Liver (tissue), 9 donors: ENCODE measurements around the gene SEPTIN7. TPM values are rescaled to one million over a fixed set of nuclear protein-coding genes. Genes with fewer than 3 reads are reported as not detected.
"Not testable (repeated sequence)": the region's sequence is repeated elsewhere in the genome, so short reads cannot be mapped to it uniquely, and the experiment has no call there.

Experiments used
- DNase-seq: peaks from one replicate; pipeline ENCODE4 v3.0.0-alpha.2; 2017; ENCODE audit warnings: low spot score
- H3K27ac ChIP-seq, 2 donors: one replicate each; pipeline ENCODE4 v1.7.0; 2013; ENCODE audit warnings: inconsistent platforms in 2 of 2, low read length in 2 of 2, control low read depth in 1 of 2, low read depth in 1 of 2, mild to moderate bottlenecking in 1 of 2
- H3K27me3 ChIP-seq, 4 donors: one replicate each; pipeline versions ENCODE4 v1.6.1 to v1.7.0; 2013; ENCODE audit warnings: low read length in 3 of 4, inconsistent platforms in 1 of 4, mild to moderate bottlenecking in 1 of 4, moderate library complexity in 1 of 4; ENCODE audit not compliant: control insufficient read depth in 4 of 4, insufficient read depth in 4 of 4
- H3K36me3 ChIP-seq, 4 donors: one replicate each; pipeline versions ENCODE4 v1.6.1 to v1.7.0; 2013; ENCODE audit warnings: low read length in 3 of 4, mild to moderate bottlenecking in 3 of 4, low read depth in 1 of 4, moderate library complexity in 1 of 4; ENCODE audit not compliant: control insufficient read depth in 4 of 4, insufficient read depth in 3 of 4
- H3K4me1 ChIP-seq, 4 donors: one replicate each; pipeline versions ENCODE4 v1.6.1 to v1.7.0; 2013; ENCODE audit warnings: low read length in 3 of 4, mild to moderate bottlenecking in 3 of 4, moderate library complexity in 1 of 4; ENCODE audit not compliant: control insufficient read depth in 4 of 4, insufficient read depth in 4 of 4
- H3K4me3 ChIP-seq, 3 donors: one replicate each; pipeline versions ENCODE4 v1.6.1 to v1.7.0; 2013; ENCODE audit warnings: low read length in 3 of 3, control low read depth in 1 of 3, low read depth in 1 of 3, mild to moderate bottlenecking in 1 of 3
- H3K9ac ChIP-seq, 2 donors: one replicate each; pipeline ENCODE4 v1.7.0; 2013; ENCODE audit warnings: low read length in 2 of 2, mild to moderate bottlenecking in 2 of 2, moderate library complexity in 2 of 2, control low read depth in 1 of 2, low read depth in 1 of 2
- H3K9me3 ChIP-seq, 4 donors: one replicate each; pipeline versions ENCODE4 v1.6.1 to v1.7.0; 2013; ENCODE audit warnings: low read length in 3 of 4; ENCODE audit not compliant: control insufficient read depth in 4 of 4
- ATF3 ChIP-seq: IDR thresholded peaks from 2 replicates; pipeline ENCODE4 v1.6.1; 2016; ENCODE audit warnings: antibody characterized with exemption
- CTCF ChIP-seq: fragments of 150-350 bp; IDR thresholded peaks from 2 replicates; pipeline ENCODE4 v1.5.1; 2017; ENCODE audit warnings: improper control_type of control experiment, low read depth, low read length; ENCODE audit not compliant: missing input control
- EGR1 ChIP-seq, 2 donors: IDR thresholded peaks; 2 replicates each; pipeline ENCODE4 v1.6.1; 2016 to 2018; ENCODE audit warnings: antibody characterized with exemption in 2 of 2, low read depth in 2 of 2
- FOXA1 ChIP-seq: IDR thresholded peaks from 2 replicates; pipeline ENCODE4 v1.6.1; 2016; ENCODE audit warnings: antibody characterized with exemption
- FOXA2 ChIP-seq: IDR thresholded peaks from 2 replicates; pipeline ENCODE4 v1.6.1; 2016; ENCODE audit warnings: antibody characterized with exemption
- GABPA ChIP-seq, 2 donors: IDR thresholded peaks in 1 of 2; conservative IDR thresholded peaks in 1 of 2; 2 replicates each; pipeline ENCODE4 v1.6.1; 2016; ENCODE audit warnings: antibody characterized with exemption in 2 of 2, mild to moderate bottlenecking in 1 of 2, moderate library complexity in 1 of 2
- HNF4A ChIP-seq, 2 donors: conservative IDR thresholded peaks; 2 replicates each; pipeline ENCODE4 v1.6.1; 2016; ENCODE audit warnings: antibody characterized with exemption in 2 of 2, mild to moderate bottlenecking in 2 of 2
- HNF4G ChIP-seq: IDR thresholded peaks from 2 replicates; pipeline ENCODE4 v1.6.1; 2016; ENCODE audit warnings: antibody characterized with exemption
- JUND ChIP-seq, 2 donors: IDR thresholded peaks; 2 replicates each; pipeline ENCODE4 v1.6.1; 2016; ENCODE audit warnings: antibody characterized with exemption in 2 of 2
- MAX ChIP-seq: IDR thresholded peaks from 2 replicates; pipeline ENCODE4 v1.6.1; 2016; ENCODE audit warnings: antibody characterized with exemption
- NR2F2 ChIP-seq: IDR thresholded peaks from 2 replicates; pipeline ENCODE4 v1.6.1; 2016; ENCODE audit warnings: antibody characterized with exemption
- RAD21 ChIP-seq, 2 donors: IDR thresholded peaks; 2 replicates each; pipeline ENCODE4 v1.6.1; 2016; ENCODE audit warnings: antibody characterized with exemption in 2 of 2, mild to moderate bottlenecking in 2 of 2
- RXRA ChIP-seq, 2 donors: IDR thresholded peaks; 2 replicates each; pipeline ENCODE4 v1.6.1; 2017 to 2018; ENCODE audit warnings: antibody characterized with exemption in 2 of 2, mild to moderate bottlenecking in 1 of 2
- SP1 ChIP-seq: IDR thresholded peaks from 2 replicates; pipeline ENCODE4 v1.6.1; 2018; ENCODE audit warnings: antibody characterized with exemption, mild to moderate bottlenecking
- TAF1 ChIP-seq: conservative IDR thresholded peaks from 2 replicates; pipeline ENCODE4 v1.6.1; 2016; ENCODE audit warnings: antibody characterized with exemption, mild to moderate bottlenecking
- YY1 ChIP-seq: IDR thresholded peaks from 2 replicates; pipeline ENCODE4 v1.6.1; 2016; ENCODE audit warnings: antibody characterized with exemption, mild to moderate bottlenecking
- ZBTB33 ChIP-seq: IDR thresholded peaks from 2 replicates; pipeline ENCODE4 v1.6.1; 2016; ENCODE audit warnings: antibody characterized with exemption
- WGBS: extraction: QIAGEN DNeasy Blood & Tissue Kit; methylation state at CpG from one replicate; pipeline ENCODE4 v1.1.7; 2013; 5-methylcytosine and 5-hydroxymethylcytosine counted together
- polyA plus RNA-seq, 2 donors: library from polyadenylated mRNA; stranded (reverse) in 1 of 2; unstranded in 1 of 2; fragments of 200-250 nt in 1 of 2; fragments of >200 nt in 1 of 2; fragmentation: Nextera tagmentation in 1 of 2; extraction: Ambion mirVana in 1 of 2; gene quantifications; one replicate each; pipeline versions ENCODE4 v1.2.1 to v1.2.3, GENCODE V29; 2013 to 2015
- total RNA-seq, 2 donors: library from RNA; depleted of rRNA; stranded (reverse); fragments of >200 nt; gene quantifications; one replicate each; pipeline ENCODE4 v1.2.3, GENCODE V29; 2014
- TF ChIP-seq, protein P1 (sequence below): IDR thresholded peaks from 2 replicates; pipeline ENCODE4 v1.6.1; 2016; ENCODE audit warnings: antibody characterized with exemption, mild to moderate bottlenecking
- donor health status: healthy.
- donor health status: healthy.
- donor health status: healthy.
- donor health status: healthy.
- donor health status: healthy.

Gene SEPTIN7
- total and polyA plus RNA-seq, 4 donors = 48.3 to 86.1 (median 55.8) TPM

- 92% methylated on average over 3 of the region's 3 CpGs for WGBS
- H3K27me3 ChIP-seq = no peaks in the 10 kb centered on the region
- H3K36me3 ChIP-seq = no peaks in the 10 kb centered on the region
- no peaks in the 10 kb centered on the region for H3K9me3 ChIP-seq
- no peak for TF ChIP-seq MAX
- no peak for TF ChIP-seq NR2F2
- TF ChIP-seq YY1 = no peak
- TF ChIP-seq TAF1 = no peak
- TF ChIP-seq HNF4G = no peak
- no peak for TF ChIP-seq JUND (IDR thresholded peaks at IDR 0.05)
- no peak for TF ChIP-seq ZBTB33
- H3K27ac ChIP-seq = no peak overlapping the region
- H3K4me1 ChIP-seq = peaks cover 0 to 6% (median 3%) of the 10 kb centered on the region in 4 donors
- no peak for DNase-seq
- H3K9ac ChIP-seq = no peak overlapping the region
- no peak overlapping the region for H3K4me3 ChIP-seq
These were observed 45.1 kb upstream of the SEPTIN7 start for GRCh38 chr7:35755711-35756110.

GRCh38 chr7:35756453-35756852 is 44.4 kb upstream of the SEPTIN7 start:
- H3K4me3 ChIP-seq, H3K27me3 ChIP-seq, H3K9me3 ChIP-seq, DNase-seq, H3K4me1 ChIP-seq, H3K36me3 ChIP-seq, H3K9ac ChIP-seq, H3K27ac ChIP-seq: not testable (repeated sequence)
- 89% methylated on average over 2 of the region's 2 CpGs for WGBS

GRCh38 chr7:35757574-35757973 is 43.3 kb upstream of the SEPTIN7 start:
- Histone ChIP-seq H3K4me3 (no peak overlapping the region), H3K36me3 (no peaks in the 10 kb centered on the region), H3K27me3 (no peaks in the 10 kb centered on the region), H3K9me3 (no peaks in the 10 kb centered on the region), H3K9ac (no peak overlapping the region), H3K27ac (no peak overlapping the region), H3K4me1 (peaks cover 0 to 6% (median 3%) of the 10 kb centered on the region in 4 donors)
- TF ChIP-seq HNF4A (conservative IDR thresholded peaks at IDR 0.05) (peak; percentile 56 to 67), HNF4G (no peak), EGR1 (IDR thresholded peaks at IDR 0.05; ENCODE audit: low read depth in 2 of 2) (no peak), FOXA1 (no peak), SP1 (no peak), GABPA (IDR thresholded peaks at IDR 0.05 in 1 of 2, conservative IDR thresholded peaks at IDR 0.05 in 1 of 2) (no peak), ATF3 (no peak), YY1 (peak; percentile 70), FOXA2 (peak; percentile 9), CTCF (no peak), RXRA (IDR thresholded peaks at IDR 0.05) (peak; percentile 73 to 86), NR2F2 (no peak), JUND (IDR thresholded peaks at IDR 0.05) (peak in 1 of 2 donors; percentile 31), RAD21 (IDR thresholded peaks at IDR 0.05) (peak in 1 of 2 donors; percentile 32), MAX (no peak), ZBTB33 (no peak), TAF1 (no peak)
- TF ChIP-seq, protein P1, sequence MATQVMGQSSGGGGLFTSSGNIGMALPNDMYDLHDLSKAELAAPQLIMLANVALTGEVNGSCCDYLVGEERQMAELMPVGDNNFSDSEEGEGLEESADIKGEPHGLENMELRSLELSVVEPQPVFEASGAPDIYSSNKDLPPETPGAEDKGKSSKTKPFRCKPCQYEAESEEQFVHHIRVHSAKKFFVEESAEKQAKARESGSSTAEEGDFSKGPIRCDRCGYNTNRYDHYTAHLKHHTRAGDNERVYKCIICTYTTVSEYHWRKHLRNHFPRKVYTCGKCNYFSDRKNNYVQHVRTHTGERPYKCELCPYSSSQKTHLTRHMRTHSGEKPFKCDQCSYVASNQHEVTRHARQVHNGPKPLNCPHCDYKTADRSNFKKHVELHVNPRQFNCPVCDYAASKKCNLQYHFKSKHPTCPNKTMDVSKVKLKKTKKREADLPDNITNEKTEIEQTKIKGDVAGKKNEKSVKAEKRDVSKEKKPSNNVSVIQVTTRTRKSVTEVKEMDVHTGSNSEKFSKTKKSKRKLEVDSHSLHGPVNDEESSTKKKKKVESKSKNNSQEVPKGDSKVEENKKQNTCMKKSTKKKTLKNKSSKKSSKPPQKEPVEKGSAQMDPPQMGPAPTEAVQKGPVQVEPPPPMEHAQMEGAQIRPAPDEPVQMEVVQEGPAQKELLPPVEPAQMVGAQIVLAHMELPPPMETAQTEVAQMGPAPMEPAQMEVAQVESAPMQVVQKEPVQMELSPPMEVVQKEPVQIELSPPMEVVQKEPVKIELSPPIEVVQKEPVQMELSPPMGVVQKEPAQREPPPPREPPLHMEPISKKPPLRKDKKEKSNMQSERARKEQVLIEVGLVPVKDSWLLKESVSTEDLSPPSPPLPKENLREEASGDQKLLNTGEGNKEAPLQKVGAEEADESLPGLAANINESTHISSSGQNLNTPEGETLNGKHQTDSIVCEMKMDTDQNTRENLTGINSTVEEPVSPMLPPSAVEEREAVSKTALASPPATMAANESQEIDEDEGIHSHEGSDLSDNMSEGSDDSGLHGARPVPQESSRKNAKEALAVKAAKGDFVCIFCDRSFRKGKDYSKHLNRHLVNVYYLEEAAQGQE = no peak
- no peak for DNase-seq
- 39% methylated on average over 3 of the region's 3 CpGs for WGBS
